Gastrocnemius medialis (tissue), 4 donors: ENCODE data around the gene TIPIN.

Experiments used
- CTCF ChIP-seq, 5 experiments: fragments of 450-650 bp in 3 of 5; fragments of 200-600 bp in 2 of 5; sonication (generic) in 2 of 5; IDR thresholded peaks in 4 of 5; conservative IDR thresholded peaks in 1 of 5; 1 replicate in 4 of 5; 2 replicates in 1 of 5; pipeline ENCODE4 v1.5.1; 2016 to 2019; ENCODE audit warnings: antibody characterized with exemption in 5 of 5, mild to moderate bottlenecking in 3 of 5, moderate library complexity in 3 of 5
- POLR2A ChIP-seq, 2 donors: fragments of 450-650 bp; IDR thresholded peaks; one replicate each; pipeline ENCODE4 v1.6.1; 2017; ENCODE audit warnings: antibody characterized with exemption in 2 of 2, mild to moderate bottlenecking in 2 of 2, moderate library complexity in 2 of 2

GRCh38 chr15:66328771-66329170 lies 27.7 kb downstream of the TIPIN start:
- TF ChIP-seq CTCF (IDR thresholded peaks at IDR 0.05 in 4 of 5, conservative IDR thresholded peaks at IDR 0.05 in 1 of 5) (no peak), POLR2A (IDR thresholded peaks at IDR 0.05) (no peak)
